Islet precursor cell (in vitro differentiated cells): ENCODE measurements around the gene IL20.
A peak's percentile ranks its signal among the peaks of the same experiment; 100 is the strongest.

Experiments
- DNase-seq: peaks from one replicate; pipeline ENCODE4 v3.0.0-alpha.2; 2018

Gene IL20

GRCh38 chr1:206864939-206865671 lies at the start of gene IL20:
IL20 (plus strand) TSS chr1:206865623; CDS start chr1:206865853, 230 bp downstream.
- peak; percentile 85 for DNase-seq

DNA sequence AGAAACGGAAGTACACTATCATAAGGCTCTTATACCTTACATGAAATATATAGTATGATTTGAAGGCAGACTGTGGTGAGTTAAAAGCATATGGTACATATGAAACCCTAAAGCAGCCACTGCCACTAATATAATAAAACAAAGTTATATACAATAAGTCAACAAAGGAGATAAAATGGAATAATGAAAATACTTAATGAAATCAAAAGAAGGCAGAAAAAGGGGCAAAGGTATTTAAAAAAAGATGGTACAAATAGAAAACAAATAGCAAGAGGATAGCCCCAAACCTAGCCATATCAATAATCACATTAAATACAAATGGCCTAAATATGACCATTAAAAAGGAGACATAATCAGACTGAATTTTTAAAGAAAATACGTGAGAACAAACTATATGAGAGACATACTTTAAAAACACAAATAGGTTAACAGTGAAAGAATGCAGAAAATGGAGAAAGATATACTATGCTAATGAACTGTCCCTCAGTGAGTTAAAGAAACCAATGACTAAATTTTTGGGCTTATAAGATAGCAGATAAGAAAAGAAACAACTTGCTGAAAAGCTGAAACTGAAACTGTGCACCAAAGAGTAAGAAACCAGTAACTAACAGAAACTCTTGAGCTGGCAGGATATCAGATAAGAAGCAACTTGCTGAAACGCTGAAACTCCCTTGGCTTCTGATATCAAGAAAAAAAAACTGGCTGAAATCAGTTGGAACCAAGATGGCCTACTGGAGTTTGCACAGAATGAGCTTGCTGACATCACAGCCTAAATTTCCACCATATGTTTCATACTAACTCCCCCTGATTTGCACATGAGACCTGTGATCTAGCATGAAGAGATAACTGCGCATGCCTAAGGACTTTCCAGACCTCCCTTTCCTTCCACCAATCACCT lies 48.8 kb upstream of the IL20 start:
- DNase-seq = no peak

DNA sequence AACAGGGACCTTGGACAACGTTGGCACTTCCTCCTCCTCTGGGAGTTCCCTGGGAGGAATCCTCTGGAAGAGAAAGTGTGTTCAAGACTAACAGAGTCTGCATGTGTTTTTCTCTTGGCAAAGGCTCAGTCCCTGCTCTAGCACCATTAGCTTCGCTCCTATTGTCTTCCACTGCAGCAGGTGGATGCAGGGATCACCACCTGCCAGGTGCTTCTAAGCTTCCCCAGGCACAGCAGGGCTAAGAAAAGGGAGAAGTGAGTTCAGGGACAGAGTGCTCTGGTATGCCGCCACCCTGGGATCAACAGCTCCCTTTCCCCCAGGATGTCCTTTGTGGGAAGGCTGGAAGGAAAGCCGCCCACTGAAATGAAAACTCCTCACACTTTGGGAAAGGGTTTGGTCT lies 43.9 kb upstream of the IL20 start:
- DNase-seq = no peak

DNA sequence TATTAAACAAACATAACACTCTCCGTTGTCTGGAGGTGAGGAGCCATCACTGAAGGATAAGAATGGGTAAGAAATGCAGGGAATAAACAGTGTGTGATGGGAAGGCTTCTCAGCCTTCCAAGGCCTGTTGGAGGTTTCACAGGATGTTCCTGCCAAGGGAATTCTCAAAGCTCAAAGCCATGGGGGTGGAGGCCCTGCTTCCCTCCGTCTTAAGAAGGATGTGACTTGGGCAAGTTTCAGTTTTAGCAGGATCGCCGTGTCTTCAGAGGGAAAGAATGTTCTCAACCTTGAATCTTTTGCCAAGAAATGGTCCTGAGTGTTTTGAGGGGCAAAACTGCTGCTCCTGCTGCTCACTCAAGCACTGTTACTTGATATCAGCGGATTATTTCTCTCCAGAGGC lies 41.7 kb upstream of the IL20 start:
- no peak for DNase-seq

DNA sequence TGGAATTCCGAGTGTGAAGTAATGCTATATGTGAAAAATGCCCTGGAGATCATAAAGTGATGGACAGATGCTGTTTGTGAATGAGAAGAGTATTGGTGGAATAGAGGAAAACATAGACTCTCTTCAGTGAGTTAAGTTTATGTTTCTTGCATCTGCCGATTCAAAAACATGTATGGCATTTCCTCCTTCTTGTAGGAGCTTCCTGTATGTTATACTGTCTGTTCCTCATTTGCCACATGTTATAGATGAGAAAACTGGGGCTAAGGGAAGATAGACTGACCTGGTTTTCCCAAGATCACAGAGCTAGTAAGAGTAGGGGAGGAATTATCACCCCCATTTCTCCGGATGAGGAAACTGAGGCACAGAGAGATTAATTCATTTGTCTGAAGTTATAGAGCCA lies 41.1 kb upstream of the IL20 start:
- no peak for DNase-seq

DNA sequence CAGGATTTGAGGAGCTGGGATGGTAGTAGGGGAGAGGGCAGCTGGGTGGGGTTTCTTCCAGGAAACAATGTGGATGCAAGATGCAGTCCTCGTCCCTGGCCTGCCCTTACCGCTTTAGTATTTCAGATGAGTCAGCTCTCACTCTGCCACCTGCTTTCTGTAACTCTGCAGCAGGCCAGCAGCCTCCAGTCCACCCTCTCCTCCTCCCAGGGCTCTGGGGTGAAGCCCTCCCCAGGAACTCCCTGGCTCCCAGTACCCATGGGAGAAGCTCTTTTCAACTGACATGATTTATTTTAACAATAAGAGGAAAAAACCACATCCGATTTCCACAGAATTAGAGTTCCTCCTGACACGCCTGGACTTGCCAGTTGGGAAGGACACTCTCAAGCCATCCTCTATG lies 39.0 kb upstream of the IL20 start:
- DNase-seq = no peak

- DNase-seq = no peak
Measured at GRCh38 chr1:206828061-206828460, 37.4 kb upstream of the IL20 start.

DNA sequence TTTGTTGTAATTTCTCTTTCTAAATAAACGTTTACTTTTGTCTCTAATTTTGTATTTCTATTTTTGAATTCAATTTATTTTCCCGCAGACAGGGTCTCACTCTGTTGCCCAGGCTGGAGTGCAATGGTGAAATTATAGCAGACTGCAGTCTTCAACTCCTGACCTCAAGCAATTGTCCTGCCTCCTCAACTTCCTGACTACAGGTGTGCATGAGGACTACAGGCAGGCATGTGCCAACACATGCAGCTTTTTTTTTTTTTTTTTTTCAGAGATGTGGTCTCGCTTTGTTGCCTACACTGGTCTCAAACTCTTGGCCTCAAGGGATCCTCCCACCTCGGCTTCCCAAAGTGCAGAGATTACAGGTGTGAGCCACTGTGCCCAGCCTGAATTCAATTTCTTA lies 36.7 kb upstream of the IL20 start:
- DNase-seq = no peak

DNA sequence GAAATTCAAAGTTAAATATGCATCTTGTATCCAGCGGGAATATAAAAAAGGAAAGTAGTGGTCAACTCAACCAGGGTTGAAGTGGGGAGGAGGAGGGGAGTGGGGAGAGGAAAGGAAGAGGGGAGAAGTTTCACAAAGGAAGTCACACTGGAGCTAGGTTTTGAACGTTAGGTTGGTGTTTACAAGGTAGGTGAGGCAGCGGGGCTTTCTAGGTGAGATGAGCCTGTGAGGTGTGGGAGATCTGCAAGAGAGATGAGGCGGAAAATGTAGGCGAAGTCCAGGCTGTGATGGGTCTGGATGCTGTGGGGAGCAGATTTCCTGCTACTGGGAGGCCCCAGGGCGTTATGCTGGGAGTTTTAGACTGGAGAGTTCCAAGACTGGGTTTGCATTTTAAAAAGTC lies 36.1 kb upstream of the IL20 start:
- no peak for DNase-seq

DNA sequence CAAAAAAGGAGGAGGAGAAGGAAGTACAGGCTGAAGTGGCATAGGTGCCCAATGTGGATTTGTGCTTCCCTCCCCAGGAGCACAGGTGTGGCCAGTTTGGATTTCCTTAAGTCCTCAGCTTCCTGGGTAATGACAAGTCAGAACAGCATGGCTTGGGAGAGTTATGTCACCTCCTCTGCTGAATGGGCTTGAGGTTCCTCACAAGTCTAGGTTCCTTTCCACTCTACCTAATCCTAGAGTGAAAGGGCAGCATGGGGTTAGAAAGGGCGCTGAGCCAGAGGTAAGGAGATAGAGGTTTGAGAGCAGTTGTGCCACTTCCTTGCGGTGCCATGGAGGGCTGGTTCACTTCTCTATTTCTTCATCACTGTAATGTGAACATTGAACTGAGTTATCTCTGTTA lies 35.5 kb upstream of the IL20 start:
- DNase-seq = no peak

DNA sequence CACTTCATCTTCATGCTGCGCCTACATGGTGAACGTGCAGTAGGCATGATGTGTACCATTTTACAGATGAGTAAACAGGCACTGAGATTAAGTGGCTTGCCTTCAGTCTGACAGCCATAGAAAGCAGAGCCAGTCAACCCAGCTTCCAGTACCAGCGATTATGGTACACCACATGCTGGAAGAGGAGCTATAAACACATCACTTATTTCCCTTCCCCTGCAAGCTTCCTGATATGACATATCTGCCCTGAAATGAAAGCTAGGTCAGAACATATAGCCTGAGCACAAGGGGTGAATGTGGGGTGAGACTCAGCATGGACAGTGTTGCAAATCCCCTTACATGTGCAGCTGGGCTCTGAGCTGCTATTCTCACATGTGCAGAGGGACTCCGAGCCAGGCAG lies 33.8 kb upstream of the IL20 start:
- no peak for DNase-seq

DNA sequence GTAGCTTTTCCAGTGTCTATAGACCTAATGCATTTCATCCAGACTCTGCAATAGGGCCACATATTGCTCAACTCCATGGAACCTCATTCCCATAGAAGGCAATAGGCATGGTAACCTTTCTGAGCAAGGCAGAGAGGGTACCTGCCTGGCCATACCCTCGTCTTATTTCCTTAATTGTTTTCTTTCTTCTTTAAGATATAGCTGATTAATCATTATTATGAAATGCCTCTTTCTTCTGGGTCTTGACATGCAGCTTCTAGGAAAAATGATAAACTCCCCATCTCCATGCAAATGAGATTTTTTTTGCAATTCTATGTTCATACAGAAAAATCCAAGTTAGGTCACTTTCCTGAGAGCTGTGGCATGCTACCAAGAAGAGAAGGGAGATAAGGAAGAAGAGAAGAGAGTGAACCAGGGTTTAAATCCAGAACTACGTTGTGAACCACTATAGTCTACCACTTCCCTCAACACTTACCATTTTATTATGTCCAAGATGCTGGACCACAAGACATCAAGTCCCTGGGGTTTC lies 33.0 kb upstream of the IL20 start:
- DNase-seq = no peak

DNA sequence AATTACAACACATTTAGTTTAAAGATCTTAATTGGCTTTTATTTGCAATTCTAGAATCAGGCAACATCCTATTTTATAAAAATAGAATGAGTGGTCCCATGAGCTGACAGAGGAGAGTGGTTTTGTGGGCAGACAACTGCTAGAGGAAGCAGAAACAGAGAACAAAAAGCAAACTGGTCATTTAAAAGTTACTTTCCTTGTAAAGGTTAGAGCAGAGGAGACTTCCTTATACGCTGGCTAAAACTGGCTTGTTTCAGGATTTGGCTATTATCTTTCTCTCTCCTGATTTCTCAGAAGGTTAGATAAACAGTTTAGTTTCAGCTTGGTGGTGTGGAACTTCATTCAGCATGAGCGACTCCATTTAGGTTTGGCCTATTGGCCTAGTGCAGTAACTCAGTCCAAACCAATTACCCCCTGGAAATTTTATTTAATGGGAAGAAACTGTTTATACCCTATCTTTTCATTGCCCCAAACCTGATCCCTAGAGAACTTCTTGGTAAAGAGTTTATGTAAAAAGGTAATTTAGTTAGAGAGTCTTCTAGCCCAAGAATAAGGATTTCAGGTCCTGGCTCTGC lies 32.2 kb upstream of the IL20 start:
- DNase-seq = no peak

DNA sequence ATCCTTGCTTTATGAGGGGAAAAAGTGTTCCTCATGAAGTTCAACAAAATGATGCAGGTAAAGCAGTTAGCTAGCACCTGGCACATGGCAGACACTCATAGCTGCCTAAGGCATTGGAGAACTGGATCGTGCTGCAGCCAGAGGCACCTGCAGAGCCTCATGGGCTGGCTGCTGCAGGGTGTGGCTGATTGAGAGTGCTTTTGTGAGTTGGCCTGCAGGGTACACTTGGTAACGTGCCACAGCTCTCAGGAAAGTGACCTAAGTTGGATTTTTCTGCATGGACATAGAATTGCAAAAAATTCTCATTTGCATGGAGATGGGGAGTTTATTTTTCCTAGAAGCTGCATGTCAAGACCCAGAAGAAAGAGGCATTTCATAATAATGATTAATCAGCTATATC lies 31.6 kb upstream of the IL20 start:
- no peak for DNase-seq

GRCh38 chr1:206834217-206834616 lies 31.2 kb upstream of the IL20 start:
- DNase-seq = no peak

- no peak for DNase-seq
Measured at GRCh38 chr1:206834711-206835110, 30.7 kb upstream of the IL20 start.

DNA sequence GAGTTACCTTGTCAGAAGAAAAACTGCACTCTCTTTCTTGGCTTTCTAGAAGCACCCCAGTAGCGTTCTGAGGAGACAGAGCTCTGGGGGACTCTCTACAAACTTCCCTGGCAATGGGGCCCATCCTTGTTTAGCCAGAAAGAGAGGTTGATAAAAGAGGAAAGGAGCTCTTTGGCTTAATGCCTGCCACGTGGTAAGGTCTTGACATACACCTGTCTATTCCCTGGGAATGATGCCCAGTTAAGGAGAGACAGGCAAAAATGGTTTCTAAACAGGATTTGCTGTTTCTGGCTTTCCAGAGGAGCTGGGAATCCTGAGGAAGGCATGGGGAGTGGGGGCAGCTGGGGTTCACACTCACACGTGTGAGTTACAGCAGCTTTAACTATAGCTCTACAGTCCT lies 30.2 kb upstream of the IL20 start:
- DNase-seq = no peak

DNA sequence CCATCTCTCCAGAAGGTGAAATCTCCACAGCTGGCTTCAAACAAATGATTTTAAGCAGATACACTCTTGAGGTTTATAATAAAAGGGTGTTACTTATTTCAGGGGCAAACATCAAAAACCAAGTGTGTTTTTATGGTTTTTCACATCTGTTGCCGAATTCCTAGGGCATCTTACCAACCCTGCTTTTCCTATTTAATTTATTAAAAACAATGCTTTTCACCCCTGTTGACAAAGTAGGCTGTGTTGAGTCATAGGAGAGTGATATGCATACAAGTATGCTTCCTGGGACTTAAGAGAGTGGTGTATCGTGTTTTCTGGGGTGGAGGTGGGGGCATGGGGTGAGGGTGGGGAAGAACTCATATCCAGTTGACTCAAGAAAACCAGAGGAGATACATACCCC lies 29.3 kb upstream of the IL20 start:
- DNase-seq = no peak

DNA sequence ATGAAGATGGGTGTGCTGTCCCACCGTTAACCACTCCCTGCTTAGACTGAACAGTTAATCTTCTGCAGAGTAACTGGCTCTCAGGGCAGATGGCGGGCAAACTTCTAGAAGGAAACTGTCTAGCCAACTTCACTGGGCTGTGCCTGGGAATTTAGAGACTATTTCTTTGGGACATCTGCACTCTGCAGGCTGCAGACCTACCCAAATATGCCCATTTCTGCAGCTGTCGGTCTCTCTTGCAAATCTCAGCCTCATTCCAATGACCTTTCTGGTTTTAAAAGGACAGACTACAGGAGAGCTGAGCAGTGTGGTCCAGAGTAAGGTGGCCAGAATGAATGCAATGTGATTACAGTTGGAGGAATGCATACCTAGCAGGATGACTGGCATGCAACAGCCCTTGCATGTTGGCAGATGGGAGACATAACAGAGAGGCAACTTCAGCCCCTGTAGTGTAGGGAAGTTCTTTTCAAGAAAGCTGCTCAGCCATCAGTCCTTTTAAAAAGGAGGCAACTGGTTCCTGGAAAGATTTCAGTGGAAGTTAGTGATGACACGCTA lies 26.3 kb upstream of the IL20 start:
- DNase-seq = no peak

DNA sequence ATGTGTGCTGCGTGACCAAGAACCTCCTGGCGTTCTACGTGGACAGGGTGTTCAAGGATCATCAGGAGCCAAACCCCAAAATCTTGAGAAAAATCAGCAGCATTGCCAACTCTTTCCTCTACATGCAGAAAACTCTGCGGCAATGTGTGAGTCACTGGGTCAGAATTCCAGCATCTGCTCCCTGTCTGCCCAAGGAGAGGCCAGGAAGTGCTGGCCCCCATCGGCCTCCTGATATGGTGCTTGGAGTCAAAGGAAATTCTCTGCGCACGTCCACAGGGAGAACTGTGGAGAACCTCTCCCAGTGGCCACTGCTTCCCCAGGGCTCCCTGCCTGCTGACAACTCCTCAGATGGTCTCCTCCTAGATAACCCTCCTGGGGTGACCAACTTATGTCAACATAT lies 25.6 kb upstream of the IL20 start:
- DNase-seq = peak; percentile 87

GRCh38 chr1:206841609-206842323 lies 23.7 kb upstream of the IL20 start:
- DNase-seq = no peak

DNA sequence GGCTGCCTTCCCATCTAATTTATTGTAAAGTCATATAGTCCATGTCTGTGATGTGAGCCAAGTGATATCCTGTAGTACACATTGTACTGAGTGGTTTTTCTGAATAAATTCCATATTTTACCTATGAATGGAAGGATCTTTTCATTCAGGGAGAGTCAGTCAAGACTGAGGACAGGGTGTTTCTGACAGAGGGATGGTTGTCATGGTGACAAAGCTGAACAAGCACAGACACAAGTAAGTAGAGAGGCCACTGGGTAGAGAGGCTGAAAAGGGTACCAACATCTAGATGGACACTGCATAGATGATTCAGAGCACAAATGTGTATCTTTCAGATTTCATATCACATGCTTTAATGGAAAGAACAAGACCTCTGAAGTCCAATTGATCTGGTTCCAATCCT lies 22.6 kb upstream of the IL20 start:
- no peak for DNase-seq

DNA sequence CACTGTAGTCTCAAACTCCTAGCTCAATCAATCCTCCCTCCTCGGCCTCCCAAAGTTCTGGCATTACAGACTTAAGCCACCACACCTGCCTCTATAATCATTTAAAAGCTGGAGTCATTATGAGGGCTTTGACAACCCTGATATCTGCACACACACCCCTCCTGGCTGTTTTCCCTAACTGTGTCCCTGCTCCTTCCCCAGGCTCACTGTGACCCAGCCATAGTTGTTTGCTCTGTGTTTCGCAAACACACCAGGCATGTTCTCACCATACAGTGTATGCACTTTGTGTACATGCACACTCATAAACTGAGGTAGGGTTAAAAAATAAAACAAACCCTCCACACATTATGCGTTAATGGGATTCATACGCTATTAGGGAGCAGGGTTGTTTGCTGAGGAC lies 21.8 kb upstream of the IL20 start:
- DNase-seq = no peak
